Gastroesophageal sphincter (tissue), 4 donors: Measurements from ENCODE around the gene SLC22A2. TPM values are rescaled to one million over a fixed set of nuclear protein-coding genes. Genes with fewer than 3 reads are reported as not detected.

ENCODE experiments used
- ATAC-seq: fragments of 150-250 bp; one replicate; pipeline ENCODE4 v1.9.1; 2016; ENCODE audit warnings: mild to moderate bottlenecking, moderate library complexity
- H3K27ac ChIP-seq, 4 donors: fragments of 200-600 bp; sonication (generic) in 3 of 4; 1 replicate in 3 of 4; 2 replicates in 1 of 4; pipeline ENCODE4 v1.5.1; 2016 to 2019
- H3K27me3 ChIP-seq: fragments of 200-600 bp; sonication (generic); one replicate; pipeline ENCODE4 v1.5.1; 2019
- H3K36me3 ChIP-seq, 2 donors: fragments of 200-600 bp; sonication (generic); one replicate each; pipeline ENCODE4 v1.5.1; 2019; ENCODE audit warnings: control low read depth in 1 of 2
- H3K4me1 ChIP-seq, 3 donors: fragments of 200-600 bp; sonication (generic); 1 replicate in 2 of 3; 2 replicates in 1 of 3; pipeline ENCODE4 v1.5.1; 2016 to 2019; ENCODE audit warnings: control low read depth in 2 of 3
- H3K4me3 ChIP-seq, 2 donors: fragments of 200-600 bp; sonication (generic); one replicate each; pipeline ENCODE4 v1.5.1; 2019; ENCODE audit warnings: mild to moderate bottlenecking in 1 of 2, moderate library complexity in 1 of 2
- H3K9me3 ChIP-seq, 3 donors: fragments of 200-600 bp; sonication (generic); one replicate each; pipeline ENCODE4 v1.5.1; 2017 to 2019; ENCODE audit warnings: control low read depth in 2 of 3
- CTCF ChIP-seq, 4 experiments: fragments of 200-600 bp in 2 of 4; fragments of 450-650 bp in 2 of 4; sonication (generic) in 1 of 4; IDR thresholded peaks; one replicate each; pipeline ENCODE4 v1.5.1; 2017 to 2019; ENCODE audit warnings: antibody characterized with exemption in 4 of 4, mild to moderate bottlenecking in 2 of 4, moderate library complexity in 2 of 4
- EP300 ChIP-seq: sonication (generic); formaldehyde crosslinking; IDR thresholded peaks from one replicate; pipeline ENCODE4 v1.6.1; 2017; ENCODE audit warnings: antibody characterized with exemption, mild to moderate bottlenecking
- POLR2A ChIP-seq, 2 donors: fragments of 450-650 bp; IDR thresholded peaks; one replicate each; pipeline ENCODE4 v1.6.1; 2017; ENCODE audit warnings: antibody characterized with exemption in 2 of 2, mild to moderate bottlenecking in 2 of 2, moderate library complexity in 1 of 2
- POLR2AphosphoS5 ChIP-seq: sonication (generic); formaldehyde crosslinking; IDR thresholded peaks from one replicate; pipeline ENCODE4 v1.6.1; 2017; ENCODE audit warnings: antibody characterized with exemption
- WGBS, 2 donors: methylation state at CpG; one replicate each; pipeline ENCODE4 v1.1.5; 2018; ENCODE audit warnings: low coverage in 1 of 2; 5-methylcytosine and 5-hydroxymethylcytosine counted together
- total RNA-seq, 4 donors: library from RNA; depleted of rRNA; stranded (reverse); fragments of >200 nt; gene quantifications; one replicate each; pipeline ENCODE4 v1.1.0, GENCODE V29; 2016

The SLC22A2 gene
- total RNA-seq, 4 donors from 2014 or later, result 0.47 TPM; not detected in 3

GRCh38 chr6:160274871-160275510 lies 16.4 kb upstream of the SLC22A2 start:
- H3K36me3 ChIP-seq, result no peaks in the 10 kb centered on the region
- ATAC-seq, result no peak
- H3K27ac ChIP-seq, result no peak overlapping the region
- WGBS, 2 donors, result 36 to 50% methylated on average over 4 of the region's 4 CpGs
- H3K4me3 ChIP-seq, result no peak overlapping the region
- H3K9me3 ChIP-seq, result no peaks in the 10 kb centered on the region
- H3K4me1 ChIP-seq, result peaks cover 0 to 6% (median 0%) of the 10 kb centered on the region in 3 donors
- TF ChIP-seq CTCF (IDR thresholded peaks at IDR 0.05), result no peak
- no peak for TF ChIP-seq EP300
- no peak for TF ChIP-seq POLR2A (IDR thresholded peaks at IDR 0.05)
- no peaks in the 10 kb centered on the region for H3K27me3 ChIP-seq

- no peak for TF ChIP-seq POLR2A (IDR thresholded peaks at IDR 0.05)
- TF ChIP-seq CTCF (IDR thresholded peaks at IDR 0.05), result no peak
- TF ChIP-seq POLR2AphosphoS5, result no peak
- TF ChIP-seq EP300, result no peak
- no peak for ATAC-seq
Measured at GRCh38 chr6:160273750-160274149, 15.1 kb upstream of the SLC22A2 start.

GRCh38 chr6:160273196-160273595 lies 14.6 kb upstream of the SLC22A2 start:
- Histone ChIP-seq H3K9me3 (no peaks in the 10 kb centered on the region), H3K36me3 (no peaks in the 10 kb centered on the region), H3K27ac (no peak overlapping the region), H3K4me1 (peaks cover 0 to 6% (median 0%) of the 10 kb centered on the region in 3 donors), H3K27me3 (no peaks in the 10 kb centered on the region), H3K4me3 (no peak overlapping the region)
- no peak for TF ChIP-seq POLR2A (IDR thresholded peaks at IDR 0.05)
- TF ChIP-seq POLR2AphosphoS5, result no peak
- TF ChIP-seq EP300, result no peak
- no peak for TF ChIP-seq CTCF (IDR thresholded peaks at IDR 0.05)
- no peak for ATAC-seq

More at GRCh38 chr6:160273750-160274149, 15.1 kb upstream of the SLC22A2 start:
- H3K36me3 ChIP-seq, result no peaks in the 10 kb centered on the region
- H3K4me1 ChIP-seq, result peaks cover 0 to 6% (median 0%) of the 10 kb centered on the region in 3 donors
- H3K27ac ChIP-seq, result no peak overlapping the region
- H3K9me3 ChIP-seq, result no peaks in the 10 kb centered on the region
- no peaks in the 10 kb centered on the region for H3K27me3 ChIP-seq
- H3K4me3 ChIP-seq, result no peak overlapping the region
- WGBS, 2 donors, result 74 to 91% methylated on average over 5 of the region's 5 CpGs

- 93 to 100% methylated on average over 2 of the region's 2 CpGs for WGBS, 2 donors
- no peak for ATAC-seq
- Histone ChIP-seq H3K27ac (no peak overlapping the region), H3K9me3 (no peaks in the 10 kb centered on the region), H3K36me3 (no peaks in the 10 kb centered on the region), H3K27me3 (no peaks in the 10 kb centered on the region), H3K4me1 (peaks cover 0 to 6% (median 0%) of the 10 kb centered on the region in 3 donors), H3K4me3 (no peak overlapping the region)
- no peak for TF ChIP-seq POLR2AphosphoS5
- no peak for TF ChIP-seq POLR2A (IDR thresholded peaks at IDR 0.05)
- no peak for TF ChIP-seq CTCF (IDR thresholded peaks at IDR 0.05)
- TF ChIP-seq EP300, result no peak
Measured at GRCh38 chr6:160272707-160273106, 14.1 kb upstream of the SLC22A2 start.

- no peak for TF ChIP-seq EP300
- no peak for TF ChIP-seq POLR2AphosphoS5
- TF ChIP-seq POLR2A (IDR thresholded peaks at IDR 0.05), result no peak
- TF ChIP-seq CTCF (IDR thresholded peaks at IDR 0.05), result no peak
- no peaks in the 10 kb centered on the region for H3K9me3 ChIP-seq
- no peaks in the 10 kb centered on the region for H3K36me3 ChIP-seq
- no peak for ATAC-seq
- H3K4me1 ChIP-seq, result peaks cover 0 to 6% (median 0%) of the 10 kb centered on the region in 3 donors
- H3K4me3 ChIP-seq, result no peak overlapping the region
- H3K27ac ChIP-seq, result no peak overlapping the region
- no peaks in the 10 kb centered on the region for H3K27me3 ChIP-seq
- 90 to 96% methylated on average over 2 to 4 of the region's 6 CpGs for WGBS, 2 donors
Measured at GRCh38 chr6:160270347-160270746, 11.7 kb upstream of the SLC22A2 start.
